Measurements from ENCODE around the gene PLSCR1.

PLSCR1 gene

DNA sequence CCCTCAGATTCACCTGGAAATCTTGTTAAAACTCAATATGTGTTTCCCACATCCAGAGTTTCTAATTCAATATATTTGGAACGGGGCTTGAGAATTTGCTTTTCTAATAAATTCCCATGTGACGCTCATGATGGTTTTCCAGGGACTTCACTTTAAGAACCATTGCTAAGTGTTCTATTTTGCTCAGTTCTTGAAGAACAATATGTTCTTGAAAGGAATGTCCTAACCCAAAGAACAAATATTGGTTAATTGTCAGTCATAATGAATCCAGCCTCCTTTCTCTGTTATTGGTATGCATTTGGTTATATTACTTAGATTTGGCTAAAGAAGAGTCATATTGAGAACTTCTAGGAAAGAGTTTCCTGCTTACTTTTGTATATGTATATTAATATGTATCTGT, 70.7 kb downstream of the PLSCR1 start:
- DNase-seq (ENCODE audit: low read depth): no peak

GRCh38 chr3:146472611-146473010, 71.8 kb downstream of the PLSCR1 start:
- no peak for DNase-seq (ENCODE audit: low read depth)

DNA sequence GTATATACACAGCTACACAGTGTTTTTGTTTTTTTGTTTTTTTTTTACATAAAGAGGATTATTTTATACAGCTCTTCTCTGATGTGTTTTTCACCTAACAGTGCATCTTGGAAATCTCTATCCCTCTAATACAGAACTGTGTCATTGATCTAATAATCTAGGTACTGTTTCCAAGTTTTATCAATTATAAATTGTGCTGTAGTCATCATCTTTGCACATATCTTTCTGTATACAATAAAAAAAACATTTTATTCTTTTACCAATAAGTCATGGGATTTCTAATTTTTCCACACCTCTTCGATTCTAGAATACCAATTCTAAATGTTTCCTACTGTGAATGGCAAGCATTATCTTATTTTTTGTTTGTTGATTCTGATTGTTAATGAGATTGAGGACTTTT, 73.4 kb downstream of the PLSCR1 start:
- no peak for DNase-seq (ENCODE audit: low read depth)

DNA sequence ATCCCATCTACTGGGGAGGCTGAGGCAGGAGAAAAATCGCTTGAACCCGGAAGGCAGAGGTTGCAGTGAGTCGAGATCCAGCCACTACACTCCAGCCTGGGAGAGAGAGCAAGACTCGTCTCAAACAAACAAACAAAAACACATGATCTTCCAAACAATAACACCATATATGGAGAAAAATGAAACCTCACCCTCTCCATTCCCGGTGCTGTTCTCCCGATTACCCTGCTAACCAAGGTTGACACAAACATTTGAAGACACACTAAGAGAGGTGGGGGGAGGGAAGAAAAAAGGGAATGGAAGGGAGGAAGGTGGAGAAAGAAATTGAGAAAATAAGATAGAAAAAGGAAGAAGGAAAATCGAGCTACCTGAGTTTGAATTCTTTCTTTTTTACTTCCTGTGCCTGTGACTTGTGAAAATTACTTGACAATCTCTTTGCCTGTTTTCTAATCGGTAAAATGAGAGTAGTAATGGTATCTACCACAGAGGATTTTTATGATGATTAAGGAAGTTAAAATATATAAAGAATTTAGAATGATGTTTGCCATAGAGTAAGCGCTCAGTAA, 73.9 kb downstream of the PLSCR1 start:
- DNase-seq (ENCODE audit: low read depth): no peak

- DNase-seq (ENCODE audit: low read depth): peak; percentile 52
Measured at GRCh38 chr3:146469150-146470017, 75.0 kb downstream of the PLSCR1 start, which contains the start of gene PLSCR2. PLSCR2 (minus strand) TSS chr3:146469561; CDS start chr3:146459904, 9,657 bp downstream.

GRCh38 chr3:146468671-146469149, 75.7 kb downstream of the PLSCR1 start:
- DNase-seq (ENCODE audit: low read depth): no peak

GRCh38 chr3:146468234-146468633, 76.2 kb downstream of the PLSCR1 start:
- no peak for DNase-seq (ENCODE audit: low read depth)

DNA sequence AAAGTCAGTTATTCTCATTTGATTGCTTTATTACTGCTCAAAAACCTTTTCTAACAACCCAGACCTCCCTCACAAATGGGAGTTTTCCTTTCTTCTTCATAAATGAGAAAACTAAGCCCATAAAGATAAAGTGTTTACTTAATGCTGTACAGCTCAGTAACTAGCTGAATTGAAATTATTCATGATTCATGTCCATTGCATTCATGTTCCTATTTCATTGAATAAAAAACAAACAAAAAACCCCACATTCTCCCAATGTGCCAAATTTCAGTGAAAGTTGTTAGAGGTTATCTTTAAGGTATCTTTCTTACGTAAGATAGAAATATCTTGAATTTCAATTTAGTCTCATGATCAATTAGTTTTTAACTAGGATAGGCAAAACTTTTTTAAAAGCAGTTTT, 77.8 kb downstream of the PLSCR1 start:
- DNase-seq (ENCODE audit: low read depth): no peak

DNA sequence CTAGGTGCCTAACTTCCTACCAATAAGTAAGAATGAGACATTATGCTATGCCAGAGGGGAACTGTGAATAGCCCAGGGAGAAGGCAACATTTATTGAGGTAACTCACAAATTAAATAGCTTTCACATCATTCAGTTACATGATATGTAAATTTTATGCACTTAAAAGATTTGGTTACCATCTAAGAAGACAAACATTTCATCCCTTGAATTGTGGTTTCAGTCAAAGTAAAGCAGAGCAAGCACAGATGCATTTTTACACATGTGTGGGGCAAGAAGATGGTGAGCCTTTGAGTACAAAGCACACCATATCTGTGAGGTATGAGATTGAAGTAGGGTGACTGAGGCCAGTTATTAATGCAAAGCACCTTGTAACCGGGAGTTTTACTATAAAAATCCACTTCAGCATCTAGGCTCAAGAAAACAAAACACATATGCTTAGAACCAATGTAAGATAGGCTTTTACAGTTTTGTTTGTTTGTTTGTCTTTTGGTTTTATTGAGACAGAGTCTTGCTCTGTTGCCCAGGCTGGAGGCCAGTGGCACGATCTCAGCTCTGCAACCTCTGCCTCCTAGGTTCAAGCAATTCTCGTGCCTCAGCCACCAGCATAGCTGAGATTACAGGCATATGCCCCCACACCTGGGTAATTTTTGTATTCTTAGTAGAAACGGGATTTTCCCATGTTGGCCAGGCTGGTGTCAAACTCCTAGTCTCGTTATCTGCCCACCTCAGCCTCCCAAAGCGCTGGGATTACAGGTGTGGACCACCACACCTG, 78.5 kb downstream of the PLSCR1 start:
- DNase-seq (ENCODE audit: low read depth): no peak

All from activated T-cell treated with anti-CD3 and anti-CD28 coated beads for 1 hour (primary cell).